UCSD-AML1 (cell line): Measurements from ENCODE around the gene GRHL3.

Experiments
- DNase-seq: peaks from one replicate; lab custom pipeline; 2025; ENCODE audit not compliant: unreplicated experiment; lab: John Stamatoyannopoulos, UW

GRHL3 gene

DNA sequence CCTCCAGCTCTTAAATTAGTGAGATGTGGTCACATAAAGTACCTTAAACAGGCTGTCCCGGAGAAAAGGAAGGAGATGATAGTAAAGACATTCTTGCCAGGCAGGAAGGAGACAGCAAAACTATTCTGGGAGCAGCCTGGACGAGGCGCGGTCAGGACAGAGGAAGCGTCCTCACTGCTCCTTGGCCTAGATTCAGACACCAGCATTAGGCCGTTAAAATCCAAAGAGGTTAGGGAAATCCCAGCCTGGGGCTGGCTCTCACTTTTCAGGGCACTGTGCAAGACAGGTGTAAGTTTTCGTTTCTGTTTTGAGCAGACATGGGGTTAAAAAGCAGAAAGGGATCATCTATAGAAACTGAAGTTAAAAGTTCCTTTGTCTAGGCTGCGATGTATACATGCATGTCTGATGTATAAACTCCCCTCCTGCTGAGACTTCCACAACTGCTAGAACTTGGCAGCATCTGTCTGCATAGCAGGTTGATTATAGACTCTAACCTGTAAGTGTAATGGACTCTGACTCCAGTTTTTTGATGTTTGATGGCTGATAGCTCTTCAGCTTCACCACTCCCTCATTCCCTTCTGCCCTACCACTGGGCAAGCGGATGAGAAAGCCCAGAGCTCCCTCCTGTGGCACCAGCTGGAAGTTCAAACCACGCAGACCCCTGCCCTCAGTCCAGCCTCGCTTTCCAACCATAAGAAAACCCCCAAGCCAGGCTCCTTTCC lies 72.9 kb downstream of the GRHL3 start:
- DNase-seq: peak; percentile 69

DNA sequence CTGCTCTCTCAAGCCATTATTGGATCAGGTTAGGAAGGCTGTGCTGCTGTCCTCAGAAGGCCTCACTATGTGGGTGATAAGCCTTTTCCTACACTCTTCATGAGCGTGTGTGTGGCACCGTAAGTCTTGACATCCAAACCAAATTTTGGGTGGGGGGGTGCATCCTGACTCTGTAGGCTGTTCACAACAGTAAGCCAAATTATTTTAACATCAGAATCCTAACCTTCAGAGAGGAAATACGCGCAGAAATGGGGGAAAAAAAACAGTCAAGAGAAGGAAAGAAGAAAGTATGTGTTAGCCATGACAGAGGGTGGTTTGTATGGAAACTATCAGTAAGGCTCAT lies 73.4 kb downstream of the GRHL3 start:
- DNase-seq: no peak

DNA sequence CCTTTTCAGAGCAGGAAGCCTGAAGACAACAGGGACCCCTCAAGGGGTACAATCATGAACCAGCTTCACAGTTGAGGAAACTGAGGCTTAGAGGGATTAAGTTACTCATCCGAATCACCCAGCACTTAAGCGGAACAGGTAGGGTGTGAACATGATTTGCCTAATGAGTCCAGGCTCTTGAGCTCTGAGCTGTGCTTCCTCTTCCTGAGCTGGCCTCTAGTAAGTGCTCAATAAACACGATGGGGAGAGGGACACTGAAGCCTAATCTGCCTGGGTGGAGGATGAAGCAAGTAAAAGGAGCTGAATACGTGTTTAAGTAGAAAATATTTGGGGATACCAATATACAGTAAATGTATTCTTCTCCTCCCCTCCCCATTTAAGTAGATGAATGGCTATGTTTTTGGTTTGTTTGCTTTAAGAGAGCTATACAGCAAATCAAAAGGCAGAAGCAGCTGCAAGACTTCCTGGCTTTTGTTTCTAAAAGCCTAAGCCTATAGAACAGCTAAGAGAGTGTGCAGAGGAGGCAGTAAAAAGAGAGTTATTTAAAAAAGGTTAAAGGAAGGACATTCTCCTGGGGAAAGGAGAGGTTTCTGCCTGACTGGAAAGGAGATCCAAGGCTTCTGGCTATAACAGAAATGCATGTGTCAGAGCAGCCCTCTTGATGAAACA lies 74.0 kb downstream of the GRHL3 start:
- no peak for DNase-seq

DNA sequence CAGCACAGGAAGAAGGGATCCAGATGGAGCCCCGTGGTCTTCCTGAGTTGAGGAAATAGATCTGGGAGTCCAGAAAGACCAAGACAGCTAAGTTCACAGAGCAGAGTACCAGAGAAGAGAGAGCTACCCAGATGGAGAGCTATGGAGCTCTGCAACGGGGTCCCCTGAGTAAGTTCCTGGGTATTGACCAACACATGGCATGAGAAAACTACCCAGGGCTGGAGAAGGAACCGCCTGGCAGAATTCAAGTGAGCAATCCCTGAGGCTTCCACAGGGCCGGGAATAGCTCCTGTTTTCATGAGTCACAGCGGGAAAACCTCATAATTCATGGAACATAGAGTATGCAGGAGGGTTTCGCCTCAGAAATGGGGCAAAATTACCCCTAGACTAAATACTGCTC lies 74.7 kb downstream of the GRHL3 start:
- DNase-seq: no peak

DNA sequence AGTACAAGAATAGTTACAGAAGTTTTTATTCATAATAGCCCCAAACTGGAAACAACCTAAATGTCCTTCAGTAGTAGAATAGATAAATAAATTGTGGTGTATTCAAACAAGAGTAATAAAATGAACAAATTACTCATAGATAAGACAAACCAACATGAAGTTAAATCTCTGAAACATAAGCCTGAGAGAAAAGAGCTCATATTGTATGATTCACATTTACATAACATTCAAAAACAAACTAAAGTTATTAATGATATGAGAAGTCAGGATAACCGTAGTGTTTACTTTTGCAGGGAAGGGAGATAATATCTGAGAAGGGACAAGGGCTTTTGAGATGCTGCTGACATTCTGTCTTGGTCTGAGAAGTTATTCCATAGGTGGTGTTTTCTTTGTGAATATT lies 80.9 kb downstream of the GRHL3 start:
- no peak for DNase-seq

DNA sequence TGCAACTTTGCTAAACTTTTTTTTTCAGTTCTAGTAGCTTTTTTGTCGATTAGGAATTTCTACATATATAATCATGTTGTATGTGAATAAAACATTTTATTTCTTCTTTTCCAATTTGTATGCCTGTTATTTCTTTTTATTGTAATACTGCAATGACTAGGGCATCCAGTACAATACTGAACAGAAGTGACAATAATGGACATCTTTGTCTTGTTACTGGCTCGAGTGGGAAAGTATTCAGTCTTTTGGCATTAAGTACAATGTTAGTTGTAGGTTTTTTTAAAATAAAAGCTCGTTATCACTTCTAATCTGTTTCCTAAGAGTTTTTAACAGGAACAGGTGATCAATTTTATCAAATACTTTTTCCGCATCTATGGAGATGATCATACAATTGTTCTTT lies 84.6 kb downstream of the GRHL3 start:
- DNase-seq: no peak
